HepG2 (cell line): ENCODE results near the gene EEFSEC. TPM values are rescaled to one million over a fixed set of nuclear protein-coding genes. Genes with fewer than 3 reads are reported as not detected.

ENCODE experiments used
- AHR ChIP-seq: IDR thresholded peaks from 2 replicates; pipeline ENCODE4 v1.6.1; 2018; ENCODE audit warnings: missing genetic modification reagents, missing compliant biosample characterization
- ATF4 ChIP-seq, 2 experiments: fragments of 450-650 bp in 1 of 2; sonication (generic) in 1 of 2; formaldehyde crosslinking; IDR thresholded peaks; 2 replicates each; pipeline versions ENCODE4 v1.5.0 to v1.8.0; 2020 to 2022; ENCODE audit warnings: mild to moderate bottlenecking in 1 of 2, missing genetic modification reagents in 1 of 2
- BRD4 ChIP-seq: sonication (generic); formaldehyde crosslinking; IDR thresholded peaks from 2 replicates; pipeline ENCODE4 v1.4.0; 2020; ENCODE audit warnings: missing genetic modification reagents
- GABPB1 ChIP-seq: IDR thresholded peaks from 2 replicates; pipeline ENCODE4 v1.6.1; 2016; ENCODE audit warnings: mild to moderate bottlenecking, missing genetic modification reagents, moderate library complexity, missing compliant biosample characterization
- GLMP ChIP-seq: sonication (generic); formaldehyde crosslinking; IDR thresholded peaks from 2 replicates; pipeline ENCODE4 v1.9.0; 2021; ENCODE audit warnings: missing genetic modification reagents, mild to moderate bottlenecking, borderline replicate concordance
- KLF11 ChIP-seq: IDR thresholded peaks from 2 replicates; pipeline ENCODE4 v1.6.1; 2016; ENCODE audit warnings: missing compliant biosample characterization
- MYC ChIP-seq: sonication (generic); formaldehyde crosslinking; IDR thresholded peaks from 2 replicates; pipeline ENCODE4 v1.9.0; 2021; ENCODE audit warnings: missing genetic modification reagents, borderline replicate concordance
- NR3C1 ChIP-seq: sonication (generic); formaldehyde crosslinking; IDR thresholded peaks from 2 replicates; pipeline ENCODE4 v1.4.0; 2020; ENCODE audit warnings: missing genetic modification reagents
- RFXANK ChIP-seq: IDR thresholded peaks from 2 replicates; pipeline ENCODE4 v1.6.1; 2016
- RFXAP ChIP-seq: sonication (generic); formaldehyde crosslinking; IDR thresholded peaks from 2 replicates; pipeline ENCODE4 v1.4.0; 2020; ENCODE audit warnings: missing genetic modification reagents, borderline replicate concordance
- TBX2 ChIP-seq: sonication (generic); formaldehyde crosslinking; IDR thresholded peaks from 2 replicates; pipeline ENCODE4 v1.5.0; 2020; ENCODE audit warnings: missing genetic modification reagents, mild to moderate bottlenecking, borderline replicate concordance
- ZFYVE20 ChIP-seq: sonication (generic); formaldehyde crosslinking; IDR thresholded peaks from 2 replicates; pipeline ENCODE4 v1.8.0; 2023; ENCODE audit warnings: low read depth, mild to moderate bottlenecking, moderate library complexity, missing genetic modification reagents, borderline replicate concordance
- ZNF124 ChIP-seq: sonication (generic); formaldehyde crosslinking; IDR thresholded peaks from 2 replicates; pipeline ENCODE4 v1.4.0; 2020; ENCODE audit warnings: missing genetic modification reagents
- ZNF160 ChIP-seq: sonication (generic); formaldehyde crosslinking; IDR thresholded peaks from 2 replicates; pipeline ENCODE4 v1.8.0; 2022; ENCODE audit warnings: mild to moderate bottlenecking, inconsistent platforms, missing genetic modification reagents
- ZNF501 ChIP-seq: sonication (generic); formaldehyde crosslinking; IDR thresholded peaks from 2 replicates; pipeline ENCODE4 v1.5.1; 2020; ENCODE audit warnings: mild to moderate bottlenecking, moderate library complexity, missing genetic modification reagents
- ZNF563 ChIP-seq: sonication (generic); formaldehyde crosslinking; IDR thresholded peaks from 2 replicates; pipeline ENCODE4 v1.8.0; 2022; ENCODE audit warnings: mild to moderate bottlenecking, moderate library complexity, missing genetic modification reagents
- ZNF646 ChIP-seq: sonication (generic); formaldehyde crosslinking; IDR thresholded peaks from 2 replicates; pipeline ENCODE4 v1.9.0; 2021; ENCODE audit warnings: mild to moderate bottlenecking, missing genetic modification reagents
- ZNF75D ChIP-seq: sonication (generic); formaldehyde crosslinking; IDR thresholded peaks from 2 replicates; pipeline ENCODE4 v1.8.1; 2023; ENCODE audit warnings: missing genetic modification reagents, mild to moderate bottlenecking, borderline replicate concordance
- ZNF781 ChIP-seq: sonication (generic); formaldehyde crosslinking; IDR thresholded peaks from 2 replicates; pipeline ENCODE4 v1.5.1; 2020; ENCODE audit warnings: borderline replicate concordance, mild to moderate bottlenecking, missing genetic modification reagents; ENCODE audit errors: not compliant biosample characterization
- ZSCAN22 ChIP-seq: sonication (generic); formaldehyde crosslinking; IDR thresholded peaks from 2 replicates; pipeline ENCODE4 v1.4.0; 2020; ENCODE audit warnings: mild to moderate bottlenecking, missing genetic modification reagents
- ZSCAN9 ChIP-seq: IDR thresholded peaks from 2 replicates; pipeline ENCODE4 v1.6.1; 2016; ENCODE audit warnings: borderline replicate concordance
- polyA plus RNA-seq, 8 experiments: library from polyadenylated mRNA; depleted of rRNA in 3 of 8; stranded (reverse) in 7 of 8; unstranded in 1 of 8; fragments of >200 nt; fragmentation: Illumina TruSeq in 4 of 8; extraction: Trizol in 4 of 8; gene quantifications; 2 replicates each; pipeline versions ENCODE4 v1.2.1 to v1.2.3, GENCODE V29; 2011 to 2016; ENCODE audit warnings: low read depth in 4 of 8, missing spikeins in 1 of 8, mixed read lengths in 1 of 8; ENCODE audit not compliant: insufficient read depth in 1 of 8
- total RNA-seq, 5 experiments: library from RNA; depleted of rRNA; stranded (reverse); fragments of >200 nt; fragmentation: Illumina TruSeq; extraction: Trizol; gene quantifications; 2 replicates each; pipeline ENCODE4 v1.2.3, GENCODE V29; 2016; ENCODE audit warnings: low read depth in 1 of 5
- TF ChIP-seq, protein P1 (sequence below): IDR thresholded peaks from 2 replicates; pipeline ENCODE4 v1.6.1; 2012; ENCODE audit warnings: inconsistent platforms

Gene EEFSEC
- total and polyA plus RNA-seq, 2 of the 13 experiments (the other 11 are each of a cell fraction or from before 2014, with no cell fraction given), result 6.4 to 24.2 TPM

DNA sequence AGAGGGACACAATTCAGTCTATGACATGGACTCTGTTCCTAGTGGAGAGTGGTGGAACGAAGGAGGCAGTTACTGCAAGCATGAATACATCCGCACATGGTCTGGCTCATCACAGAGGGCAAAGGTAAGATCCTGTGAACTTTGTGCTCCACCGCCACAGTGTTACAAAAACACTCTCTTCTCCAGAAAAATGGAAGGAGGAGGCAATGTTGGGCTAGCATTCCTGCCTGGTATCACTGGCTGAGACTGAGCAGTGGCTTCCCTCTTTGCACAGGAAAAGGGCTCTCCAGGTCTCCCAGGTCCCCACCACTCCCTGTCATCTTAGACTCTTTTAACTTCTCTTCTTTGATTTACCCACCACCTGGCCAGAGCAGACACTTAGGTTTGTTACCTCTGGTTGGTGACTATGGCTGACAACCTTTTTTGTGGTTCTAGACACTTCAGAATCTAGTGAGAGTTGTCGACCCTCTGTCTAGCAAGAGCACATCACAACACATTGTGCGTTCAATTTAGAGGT, 1.5 kb upstream of the EEFSEC start (continued):
- peak; percentile 39; the same call in 1 of the 2 replicates for TF ChIP-seq ZNF646 (CRISPR knock-in tag)
- no peak for TF ChIP-seq ZNF160 (CRISPR knock-in tag)
- peak; percentile 94 for TF ChIP-seq MYC
- TF ChIP-seq ZNF124, result 0 out of 2 replicates have a peak, but pooled peaks have one; percentile 43
- no peak for TF ChIP-seq NR3C1 (CRISPR knock-in tag)
- no peak for TF ChIP-seq ZFYVE20
- TF ChIP-seq TBX2 (CRISPR knock-in tag), result peak; percentile 76; the same call in 1 of the 2 replicates
- TF ChIP-seq ZNF563 (CRISPR knock-in tag), result peak; percentile 66
- no peak for TF ChIP-seq ATF4 (CRISPR knock-in tag; IDR thresholded peaks at IDR 0.05)
- TF ChIP-seq ZNF75D (CRISPR knock-in tag), result no peak
- peak; percentile 75 for TF ChIP-seq GABPB1 (CRISPR knock-in tag)
- 0 out of 2 replicates have a peak, but pooled peaks have one; percentile 78 for TF ChIP-seq ZSCAN9
- 0 out of 2 replicates have a peak, but pooled peaks have one; percentile 63 for TF ChIP-seq KLF11 (CRISPR knock-in tag)
- no peak for TF ChIP-seq GLMP
- peak; percentile 44; the same call in 1 of the 2 replicates for TF ChIP-seq ZSCAN22 (CRISPR knock-in tag)
- peak; percentile 80 for TF ChIP-seq BRD4
- TF ChIP-seq, protein P1, sequence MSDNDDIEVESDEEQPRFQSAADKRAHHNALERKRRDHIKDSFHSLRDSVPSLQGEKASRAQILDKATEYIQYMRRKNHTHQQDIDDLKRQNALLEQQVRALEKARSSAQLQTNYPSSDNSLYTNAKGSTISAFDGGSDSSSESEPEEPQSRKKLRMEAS, result peak; percentile 99
- TF ChIP-seq ZNF501 (CRISPR knock-in tag), result peak; percentile 73
- TF ChIP-seq ZNF781 (CRISPR knock-in tag), result peak; percentile 44
- TF ChIP-seq RFXAP (CRISPR knock-in tag), result no peak; the same call in 1 of the 2 replicates
- TF ChIP-seq RFXANK (CRISPR knock-in tag), result 0 out of 2 replicates have a peak, but pooled peaks have one; percentile 29
- TF ChIP-seq AHR (CRISPR knock-in tag), result 0 out of 2 replicates have a peak, but pooled peaks have one; percentile 41
